GM19035 (cell line): ENCODE data around the gene PPP2CA.
"Not testable (repeated sequence)": the region's sequence is repeated elsewhere in the genome, so short reads cannot be mapped to it uniquely, and the experiment has no call there.

Source experiments
- ATAC-seq: cut with Tn5 transposase; IDR thresholded peaks from one replicate; pipeline ENCODE4 v1.9.1; 2021; ENCODE audit not compliant: unreplicated experiment

The PPP2CA gene

DNA sequence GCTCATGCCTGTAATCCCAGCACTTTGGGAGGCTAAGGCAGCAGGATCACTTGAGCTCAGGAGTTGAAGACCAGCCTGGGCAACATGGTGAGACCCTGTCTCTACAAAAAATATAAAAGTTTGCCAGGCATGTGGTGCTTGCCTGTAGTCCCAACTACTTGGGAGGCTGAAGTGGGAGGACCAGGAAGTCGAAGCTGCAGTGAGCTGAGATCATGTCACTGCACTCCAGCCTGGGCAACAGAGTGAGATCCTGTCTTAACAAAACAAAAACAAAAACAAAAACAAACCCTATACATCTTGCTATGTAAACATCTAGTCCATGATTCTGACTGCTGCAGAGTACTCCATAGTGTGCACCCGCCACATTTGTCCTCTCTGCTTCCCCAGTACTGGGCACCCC, 19.8 kb upstream of the PPP2CA start:
- no peak for ATAC-seq

- ATAC-seq = no peak
Measured at GRCh38 chr5:134245101-134245604, 19.3 kb upstream of the PPP2CA start.

GRCh38 chr5:134242146-134242545, 16.3 kb upstream of the PPP2CA start:
- ATAC-seq = no peak

DNA sequence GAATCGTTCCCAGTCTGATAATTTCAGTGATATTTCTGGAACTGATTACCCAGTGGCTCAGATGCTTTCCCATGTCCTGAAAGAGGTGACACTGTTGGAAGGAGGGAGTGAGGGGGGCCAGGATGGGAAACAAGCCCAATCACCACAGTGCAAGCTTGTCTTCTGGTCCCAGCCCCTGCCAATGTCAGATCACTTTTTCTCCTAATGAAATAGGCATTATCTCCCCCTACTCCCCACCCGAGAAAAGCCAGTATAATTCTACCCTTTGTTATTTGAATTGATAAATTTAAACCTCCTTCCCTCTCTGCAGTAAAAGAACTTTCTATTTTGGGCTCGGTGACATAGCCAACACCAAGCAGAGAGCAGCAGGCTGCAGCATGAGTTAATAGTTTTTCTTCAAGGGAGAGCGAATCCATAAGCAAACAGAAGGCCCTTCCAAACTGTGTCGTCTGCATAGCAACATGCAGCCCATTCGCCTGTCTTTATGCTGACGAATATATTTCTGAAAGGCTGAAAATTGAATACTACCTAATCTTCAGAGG, 14.6 kb upstream of the PPP2CA start:
- no peak for ATAC-seq

DNA sequence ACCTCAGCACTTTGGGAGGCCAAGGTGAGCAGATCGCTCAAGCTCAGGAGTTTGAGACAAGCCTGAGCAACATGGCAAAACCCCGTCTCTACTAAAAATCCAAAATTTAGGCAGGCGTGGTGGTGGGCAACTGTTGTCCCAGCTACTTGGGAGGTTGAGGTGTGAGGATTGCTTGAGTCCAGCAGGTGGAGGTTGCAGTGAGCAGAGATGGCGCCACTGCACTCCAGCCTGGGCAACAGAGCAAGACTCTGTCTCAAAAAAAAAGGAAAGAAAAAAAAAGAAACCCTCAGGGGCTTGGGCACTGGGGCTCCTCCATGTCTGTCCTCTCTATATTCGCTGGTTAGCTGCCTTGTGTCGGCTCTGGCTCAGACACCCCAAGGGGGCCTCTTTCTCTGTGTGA, 10.9 kb upstream of the PPP2CA start:
- ATAC-seq = no peak

DNA sequence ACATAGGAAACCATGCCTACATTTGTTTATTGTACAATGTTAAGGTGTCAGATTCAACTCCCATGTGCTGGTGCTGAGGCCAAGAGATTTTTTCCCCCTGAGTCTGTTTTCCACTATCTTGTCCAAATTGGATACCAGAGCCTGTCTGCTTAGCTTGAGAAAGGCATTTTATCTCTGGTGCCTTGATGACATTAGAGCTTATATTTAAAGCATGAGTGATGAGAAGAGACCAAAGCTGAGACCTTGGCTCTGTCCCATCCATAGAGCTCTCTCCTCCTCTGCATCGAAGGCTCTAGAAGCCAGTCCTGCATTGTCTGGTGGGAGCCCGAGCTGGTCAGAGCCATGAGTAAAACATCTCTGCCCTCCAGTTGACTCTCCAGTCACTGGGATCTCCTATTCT, 10.4 kb upstream of the PPP2CA start:
- no peak for ATAC-seq

- ATAC-seq = no peak
Measured at GRCh38 chr5:134228624-134229023, 2.8 kb upstream of the PPP2CA start.

GRCh38 chr5:134227776-134228175, 1.9 kb upstream of the PPP2CA start:
- no peak for ATAC-seq

DNA sequence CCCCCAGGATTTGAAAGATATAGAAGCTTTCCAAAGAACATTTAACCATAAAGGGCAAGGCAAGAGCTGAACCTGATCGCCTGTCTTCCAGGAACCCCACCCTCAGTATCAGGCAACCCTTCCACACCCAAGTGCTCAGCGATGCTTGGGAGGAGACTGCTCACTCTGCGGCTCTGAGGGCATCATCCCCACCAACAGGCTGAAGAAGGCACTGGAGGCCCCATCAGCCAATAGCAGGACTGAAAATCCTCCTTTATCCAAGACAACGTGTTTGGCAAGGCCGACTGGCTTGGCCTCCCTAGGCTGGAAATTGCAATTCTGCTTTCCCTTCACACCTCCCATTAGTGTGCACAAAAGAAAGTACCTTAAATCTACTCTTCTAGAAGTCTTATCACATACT, 1.4 kb upstream of the PPP2CA start:
- ATAC-seq = no peak

- ATAC-seq = peak; percentile 26
Measured at GRCh38 chr5:134226441-134227192, 744 bp upstream of the PPP2CA start.

- peak; percentile 40 for ATAC-seq
Measured at GRCh38 chr5:134224888-134225779, 739 bp downstream of the PPP2CA start.

GRCh38 chr5:134223406-134224248, 2.2 kb downstream of the PPP2CA start:
- ATAC-seq = no peak

GRCh38 chr5:134221690-134222089, 4.2 kb downstream of the PPP2CA start:
- ATAC-seq = not testable (repeated sequence)

DNA sequence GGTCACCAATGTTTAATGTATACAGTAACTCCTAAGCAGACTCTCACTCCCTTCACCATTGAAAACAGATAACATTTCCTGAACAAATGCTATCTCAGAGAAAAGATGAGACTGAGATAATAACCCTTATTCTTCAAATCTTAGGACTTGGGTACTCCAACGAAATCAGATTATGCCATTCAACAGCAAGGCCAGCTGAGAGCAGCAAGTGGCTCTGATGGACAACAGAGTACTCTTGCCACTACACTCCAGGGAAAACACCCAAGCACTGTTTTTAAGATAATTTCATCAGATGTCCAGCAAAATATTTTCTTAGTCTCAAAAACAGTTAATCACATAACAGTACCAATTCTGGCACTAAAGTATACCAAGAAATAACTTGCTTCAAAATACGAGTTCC, 10.1 kb downstream of the PPP2CA start:
- no peak for ATAC-seq

DNA sequence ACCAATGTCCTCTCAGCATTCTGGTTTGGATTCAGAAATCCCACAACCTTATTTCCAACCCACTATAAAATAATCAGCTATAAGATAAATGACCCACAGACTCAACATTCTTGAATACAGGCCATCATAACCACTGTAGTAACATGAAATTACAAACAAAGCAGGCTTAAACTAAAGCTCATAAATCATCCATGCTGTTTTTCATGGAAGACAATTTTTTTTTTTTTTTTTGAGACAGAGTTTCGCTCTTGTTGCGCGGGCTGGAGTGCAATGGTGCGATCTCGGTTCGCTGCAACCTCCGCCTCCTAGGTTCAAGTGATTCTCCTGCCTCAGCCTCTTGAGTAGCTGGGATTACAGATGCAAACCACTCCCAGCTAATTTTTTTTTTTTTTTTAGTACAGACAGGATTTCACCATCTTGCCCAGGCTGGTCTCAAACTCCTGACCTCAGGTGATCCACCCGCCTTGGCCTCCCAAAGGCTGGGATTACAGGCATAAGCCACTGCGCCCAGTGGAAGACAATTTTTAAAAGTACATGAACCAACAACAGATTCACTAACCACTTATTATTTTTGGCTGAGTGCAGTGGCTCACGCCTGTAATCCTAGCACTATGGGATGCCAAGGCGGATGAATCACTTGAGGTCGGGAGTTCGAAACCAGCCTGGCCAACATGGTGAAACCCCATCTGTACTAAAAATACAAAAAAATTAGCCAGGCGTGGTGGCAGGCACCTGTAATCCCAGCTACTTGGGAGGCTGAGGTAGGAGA, 14.4 kb downstream of the PPP2CA start:
- ATAC-seq = not testable (repeated sequence)

GRCh38 chr5:134209477-134210245, 16.2 kb downstream of the PPP2CA start:
- no peak for ATAC-seq

- ATAC-seq = no peak
Measured at GRCh38 chr5:134207696-134208095, 18.2 kb downstream of the PPP2CA start.

- ATAC-seq = no peak
Measured at GRCh38 chr5:134206627-134207160, 19.2 kb downstream of the PPP2CA start.

DNA sequence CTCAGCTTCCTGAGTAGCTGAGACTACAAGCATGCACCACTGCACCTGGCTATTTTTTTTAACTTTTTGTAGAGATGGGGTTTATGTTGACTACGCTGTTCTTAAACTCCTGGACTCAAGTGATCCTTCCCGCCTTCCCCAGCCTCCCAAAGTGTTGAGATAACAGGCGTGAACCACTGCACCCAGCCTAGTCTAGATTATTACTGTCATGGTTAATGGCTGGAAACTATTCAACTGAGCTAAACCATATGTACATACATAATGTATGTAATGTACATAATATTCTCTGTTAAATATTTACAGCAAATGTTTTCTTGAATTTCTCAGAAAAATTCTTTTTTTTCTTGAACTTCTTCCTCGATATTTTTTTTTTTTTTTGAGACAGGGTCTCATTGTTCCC, 21.3 kb downstream of the PPP2CA start:
- ATAC-seq = no peak
